Chondrocyte (in vitro differentiated cells): ENCODE data around the gene PLEKHH3. TPM values are rescaled to one million over a fixed set of nuclear protein-coding genes. Genes with fewer than 3 reads are reported as not detected.
"Not testable (repeated sequence)": the region's sequence is repeated elsewhere in the genome, so short reads cannot be mapped to it uniquely, and the experiment has no call there.

ENCODE experiments used
- DNase-seq: peaks from one replicate; pipeline ENCODE4 v3.0.0; 2021; ENCODE audit warnings: mixed read lengths, low spot score
- H3K27ac Mint-ChIP-seq: one replicate; pipeline ENCODE4 v1.8.0; 2021; ENCODE audit warnings: mild to moderate bottlenecking, moderate library complexity, mixed read lengths; ENCODE audit not compliant: unreplicated experiment
- H3K27me3 Mint-ChIP-seq: 2 replicates; pipeline ENCODE4 v1.8.0; 2021; ENCODE audit warnings: low read depth, mixed read lengths
- H3K36me3 Mint-ChIP-seq: 2 replicates; pipeline ENCODE4 v1.8.0; 2021; ENCODE audit warnings: low read depth, mixed read lengths
- H3K4me1 Mint-ChIP-seq: 2 replicates; pipeline ENCODE4 v1.8.0; 2021; ENCODE audit warnings: low read depth, mild to moderate bottlenecking, mixed read lengths
- H3K4me3 Mint-ChIP-seq: one replicate; pipeline ENCODE4 v1.8.0; 2021; ENCODE audit warnings: mild to moderate bottlenecking, moderate library complexity, mixed read lengths; ENCODE audit not compliant: unreplicated experiment
- H3K9me3 Mint-ChIP-seq: 2 replicates; pipeline ENCODE4 v1.8.0; 2021; ENCODE audit warnings: low read depth, mixed read lengths
- CTCF ChIP-seq: fragments of 200-600 bp; sonication (generic); IDR thresholded peaks from 2 replicates; pipeline ENCODE4 v1.5.0; 2021; ENCODE audit warnings: antibody characterized with exemption, mild to moderate bottlenecking, moderate library complexity
- total RNA-seq: library from RNA; stranded (reverse); gene quantifications from 3 replicates; pipeline ENCODE4 v1.2.1, GENCODE V29; 2021

PLEKHH3 gene
- total RNA-seq, 1 donor from 2014 or later: 41.5 TPM

- DNase-seq: no peak
- no peak overlapping the region for H3K27ac Mint-ChIP-seq
- TF ChIP-seq CTCF: no peak
- no peaks in the 10 kb centered on the region for H3K36me3 Mint-ChIP-seq
- H3K4me3 Mint-ChIP-seq: no peak overlapping the region
- H3K4me1 Mint-ChIP-seq: no peaks in the 10 kb centered on the region
- H3K9me3 Mint-ChIP-seq: no peaks in the 10 kb centered on the region
- peaks cover 11% of the 10 kb centered on the region for H3K27me3 Mint-ChIP-seq
These were observed 36.7 kb downstream of the PLEKHH3 start for GRCh38 chr17:42640121-42640520.

- TF ChIP-seq CTCF: no peak
- H3K4me3 Mint-ChIP-seq: no peak overlapping the region
These were observed 37.2 kb downstream of the PLEKHH3 start for GRCh38 chr17:42639525-42640113.

GRCh38 chr17:42632949-42633444, 43.8 kb downstream of the PLEKHH3 start:
- Mint-ChIP-seq H3K36me3 (no peaks in the 10 kb centered on the region), H3K27me3 (no peaks in the 10 kb centered on the region), H3K4me3 (no peak overlapping the region), H3K27ac (no peak overlapping the region), H3K9me3 (no peaks in the 10 kb centered on the region), H3K4me1 (no peaks in the 10 kb centered on the region)
- TF ChIP-seq CTCF: no peak
- no peak for DNase-seq

More at GRCh38 chr17:42639525-42640113, 37.2 kb downstream of the PLEKHH3 start:
- H3K4me1 Mint-ChIP-seq: no peaks in the 10 kb centered on the region
- H3K27me3 Mint-ChIP-seq: peaks cover 11% of the 10 kb centered on the region
- no peak for DNase-seq
- no peaks in the 10 kb centered on the region for H3K9me3 Mint-ChIP-seq
- H3K36me3 Mint-ChIP-seq: no peaks in the 10 kb centered on the region
- H3K27ac Mint-ChIP-seq: no peak overlapping the region

- DNase-seq: no peak
- Mint-ChIP-seq H3K4me1 (no peaks in the 10 kb centered on the region), H3K4me3 (no peak overlapping the region), H3K36me3 (no peaks in the 10 kb centered on the region), H3K27me3 (no peaks in the 10 kb centered on the region), H3K9me3 (no peaks in the 10 kb centered on the region), H3K27ac (no peak overlapping the region)
- TF ChIP-seq CTCF: no peak
These were observed 47.3 kb downstream of the PLEKHH3 start for GRCh38 chr17:42629411-42630009.

GRCh38 chr17:42627032-42627764, 49.6 kb downstream of the PLEKHH3 start:
- not testable (repeated sequence) for H3K27ac Mint-ChIP-seq, H3K4me3 Mint-ChIP-seq, H3K4me1 Mint-ChIP-seq, H3K9me3 Mint-ChIP-seq, H3K27me3 Mint-ChIP-seq, H3K36me3 Mint-ChIP-seq, DNase-seq
